Measurements from ENCODE around the gene HIPK1. TPM values are rescaled to one million over a fixed set of nuclear protein-coding genes. Genes with fewer than 3 reads are reported as not detected.
"Not testable (repeated sequence)": the region's sequence is repeated elsewhere in the genome, so short reads cannot be mapped to it uniquely, and the experiment has no call there.

The HIPK1 gene
- total and polyA plus RNA-seq, 4 experiments from 2014 or later: 4.4 to 110 (median 62.1) TPM

DNA sequence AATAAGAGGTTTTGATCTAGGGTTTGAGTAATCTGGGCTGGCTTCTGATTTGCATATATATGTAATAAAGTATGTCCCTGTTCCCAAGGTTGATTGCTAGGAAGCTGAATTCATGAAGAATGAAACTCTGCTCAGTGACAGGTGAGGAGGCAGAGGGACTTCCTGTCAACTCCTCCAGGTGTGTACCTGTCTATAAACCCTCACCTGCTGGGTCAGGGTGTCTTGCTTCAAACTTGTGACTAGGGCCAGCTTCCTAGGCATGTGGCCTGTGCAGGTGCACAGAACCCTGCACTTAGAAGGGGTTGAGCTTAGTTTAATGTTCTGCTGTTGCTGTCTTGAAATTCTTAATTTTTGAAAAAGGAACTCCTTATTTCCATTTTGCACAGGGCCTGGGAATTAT, 71.3 kb downstream of the HIPK1 start:
- Histone ChIP-seq H3K4me1 (ENCODE audit: insufficient read depth, low read length) (no peaks in the 10 kb centered on the region), H3K27ac (ENCODE audit: low read depth, low read length) (no peak overlapping the region), H3K27me3 (ENCODE audit: insufficient read depth, low read length) (no peaks in the 10 kb centered on the region), H3K36me3 (ENCODE audit: insufficient read depth, low read length) (no peaks in the 10 kb centered on the region), H3K9me3 (ENCODE audit: control insufficient read depth in 1 of 2, low read length in 2 of 2) (no peaks in the 10 kb centered on the region), H3K4me3 (ENCODE audit: low read length in 2 of 2) (no peak overlapping the region)
- Mint-ChIP-seq H3K4me3 (no peak overlapping the region), H3K4me1 (peaks cover 2 to 8% (median 5%) of the 10 kb centered on the region in 4 donors), H3K9me3 (peaks cover 0 to 13% (median 5%) of the 10 kb centered on the region in 8 donors), H3K27ac (no peak overlapping the region), H3K27me3 (peaks cover 0 to 8% of the 10 kb centered on the region in 2 donors), H3K36me3 (peaks cover 2 to 7% of the 10 kb centered on the region in 2 donors)
- intact Hi-C loops (cut with micrococcal nuclease): no loop called here
- POLR2A ChIA-PET (ENCODE audit: partially characterized antibody): no interaction called here
- CTCF ChIA-PET (ENCODE audit: partially characterized antibody): no interaction called here
- DNase-seq: no peak

DNA sequence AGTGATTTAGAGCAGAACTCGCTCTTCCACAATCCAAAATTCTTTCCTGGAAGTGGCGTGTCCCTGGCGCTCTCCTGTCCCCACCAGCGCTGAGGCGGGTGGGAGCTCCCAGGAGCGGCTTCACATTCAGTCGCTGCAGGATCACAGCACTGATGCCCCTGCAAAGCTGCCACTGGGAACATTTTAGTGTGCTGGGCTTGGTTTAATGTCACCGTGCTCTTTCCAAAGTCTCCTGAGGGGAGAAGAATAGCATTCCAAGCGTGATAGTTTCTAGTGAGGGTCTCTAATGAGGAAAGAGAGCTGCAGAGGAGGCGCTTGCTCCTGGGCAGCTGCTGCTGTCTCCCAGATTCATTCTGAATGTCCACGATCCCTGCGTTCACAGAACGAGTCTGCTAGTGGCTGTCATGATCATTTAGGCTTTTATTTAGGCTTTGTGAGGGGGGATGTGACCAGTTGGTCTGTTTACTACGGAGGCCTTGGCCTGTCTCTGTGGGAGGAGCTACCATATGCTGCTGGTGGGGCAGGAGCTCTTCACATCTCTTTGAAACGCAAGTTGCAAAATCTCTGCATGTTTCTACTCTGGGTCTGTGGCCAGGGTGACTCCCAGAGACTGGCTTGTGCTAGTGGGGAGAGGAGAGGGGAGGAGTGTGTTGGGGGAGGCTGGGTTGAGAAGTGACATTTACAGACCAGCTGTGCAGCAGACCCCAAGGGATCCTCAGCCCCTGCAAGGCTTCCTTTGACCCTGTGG, 73.5 kb downstream of the HIPK1 start:
- intact Hi-C loops (cut with micrococcal nuclease): no loop called here
- H3K4me1 Mint-ChIP-seq: peaks cover 2 to 8% (median 5%) of the 10 kb centered on the region in 4 donors
- Histone ChIP-seq H3K4me3 (ENCODE audit: low read length in 2 of 2) (no peak overlapping the region), H3K9me3 (ENCODE audit: control insufficient read depth in 1 of 2, low read length in 2 of 2) (no peaks in the 10 kb centered on the region), H3K36me3 (ENCODE audit: insufficient read depth, low read length) (no peaks in the 10 kb centered on the region), H3K27me3 (ENCODE audit: insufficient read depth, low read length) (no peaks in the 10 kb centered on the region), H3K4me1 (ENCODE audit: insufficient read depth, low read length) (no peaks in the 10 kb centered on the region), H3K27ac (ENCODE audit: low read depth, low read length) (no peak overlapping the region)
- POLR2A ChIA-PET (ENCODE audit: partially characterized antibody): no interaction called here
- peaks cover 0 to 8% of the 10 kb centered on the region in 2 donors for H3K27me3 Mint-ChIP-seq
- no peak overlapping the region for H3K27ac Mint-ChIP-seq
- H3K4me3 Mint-ChIP-seq: no peak overlapping the region
- DNase-seq: no peak
- H3K36me3 Mint-ChIP-seq: peaks cover 0 to 5% of the 10 kb centered on the region in 2 donors
- peaks cover 0 to 3% (median 0%) of the 10 kb centered on the region in 8 donors for H3K9me3 Mint-ChIP-seq
- CTCF ChIA-PET (ENCODE audit: partially characterized antibody): no interaction called here

DNA sequence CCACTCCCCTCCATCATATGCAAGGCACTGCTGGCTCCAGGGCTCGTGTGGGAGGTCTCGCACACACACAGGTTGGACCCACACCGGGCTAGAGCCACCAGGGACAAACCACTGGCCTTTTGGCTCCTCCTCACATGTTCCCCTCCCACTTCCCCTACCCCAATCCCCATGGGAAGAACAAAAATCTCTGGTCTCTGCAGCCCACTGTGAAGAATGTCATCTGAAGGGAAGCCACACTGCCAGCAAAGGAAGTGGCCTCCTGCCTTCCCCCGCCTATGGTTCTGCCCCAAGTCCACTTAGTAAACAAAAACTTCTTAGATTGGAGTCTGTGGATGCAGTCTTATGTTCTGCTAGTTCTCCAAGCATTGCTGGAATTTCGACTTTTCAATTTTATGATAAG, 74.3 kb downstream of the HIPK1 start:
- peaks cover 0 to 3% (median 0%) of the 10 kb centered on the region in 8 donors for H3K9me3 Mint-ChIP-seq
- ChIA-PET CTCF (ENCODE audit: partially characterized antibody) (no interaction called here), POLR2A (ENCODE audit: partially characterized antibody) (no interaction called here)
- Histone ChIP-seq H3K4me1 (ENCODE audit: insufficient read depth, low read length) (no peaks in the 10 kb centered on the region), H3K27ac (ENCODE audit: low read depth, low read length) (no peak overlapping the region), H3K36me3 (ENCODE audit: insufficient read depth, low read length) (no peaks in the 10 kb centered on the region), H3K4me3 (ENCODE audit: low read length in 2 of 2) (no peak overlapping the region), H3K9me3 (ENCODE audit: control insufficient read depth in 1 of 2, low read length in 2 of 2) (no peaks in the 10 kb centered on the region), H3K27me3 (ENCODE audit: insufficient read depth, low read length) (no peaks in the 10 kb centered on the region)
- peaks cover 0 to 4% (median 0%) of the 10 kb centered on the region in 4 donors for H3K4me1 Mint-ChIP-seq
- no peak for DNase-seq
- intact Hi-C loops (cut with micrococcal nuclease): no loop called here
- H3K36me3 Mint-ChIP-seq: peaks cover 0 to 5% of the 10 kb centered on the region in 2 donors
- H3K27ac Mint-ChIP-seq: no peak overlapping the region
- no peak overlapping the region for H3K4me3 Mint-ChIP-seq
- peaks cover 0 to 8% of the 10 kb centered on the region in 2 donors for H3K27me3 Mint-ChIP-seq

GRCh38 chr1:114006825-114007224, 77.7 kb downstream of the HIPK1 start:
- intact Hi-C loops (cut with micrococcal nuclease); H3K36me3 Mint-ChIP-seq; H3K4me3 Mint-ChIP-seq; H3K27me3 ChIP-seq (ENCODE audit: insufficient read depth, low read length); H3K4me3 ChIP-seq (ENCODE audit: low read length in 2 of 2); H3K4me1 ChIP-seq (ENCODE audit: insufficient read depth, low read length); H3K27ac ChIP-seq (ENCODE audit: low read depth, low read length); H3K9me3 Mint-ChIP-seq; H3K27ac Mint-ChIP-seq; H3K9me3 ChIP-seq (ENCODE audit: control insufficient read depth in 1 of 2, low read length in 2 of 2); H3K36me3 ChIP-seq (ENCODE audit: insufficient read depth, low read length); H3K4me1 Mint-ChIP-seq; CTCF ChIA-PET (ENCODE audit: partially characterized antibody); POLR2A ChIA-PET (ENCODE audit: partially characterized antibody); DNase-seq: not testable (repeated sequence)
- H3K27me3 Mint-ChIP-seq: peaks cover 4 to 11% of the 10 kb centered on the region in 2 donors

- Histone ChIP-seq H3K27me3 (ENCODE audit: insufficient read depth, low read length) (no peaks in the 10 kb centered on the region), H3K4me1 (ENCODE audit: insufficient read depth, low read length) (no peaks in the 10 kb centered on the region), H3K4me3 (ENCODE audit: low read length in 2 of 2) (no peak overlapping the region), H3K36me3 (ENCODE audit: insufficient read depth, low read length) (no peaks in the 10 kb centered on the region), H3K27ac (ENCODE audit: low read depth, low read length) (no peak overlapping the region), H3K9me3 (ENCODE audit: control insufficient read depth in 1 of 2, low read length in 2 of 2) (no peaks in the 10 kb centered on the region)
- no peak overlapping the region for H3K4me3 Mint-ChIP-seq
- H3K36me3 Mint-ChIP-seq: peaks cover 0 to 5% of the 10 kb centered on the region in 2 donors
- H3K9me3 Mint-ChIP-seq: peaks cover 0 to 3% (median 0%) of the 10 kb centered on the region in 8 donors
- H3K27me3 Mint-ChIP-seq: peaks cover 9% of the 10 kb centered on the region in 2 donors
- ChIA-PET POLR2A (ENCODE audit: partially characterized antibody) (no interaction called here), CTCF (ENCODE audit: partially characterized antibody) (no interaction called here)
- intact Hi-C loops (cut with micrococcal nuclease): no loop called here
- no peak overlapping the region for H3K27ac Mint-ChIP-seq
- no peak for DNase-seq
- no peaks in the 10 kb centered on the region for H3K4me1 Mint-ChIP-seq
Observed at GRCh38 chr1:114008480-114008941, 79.4 kb downstream of the HIPK1 start.

DNA sequence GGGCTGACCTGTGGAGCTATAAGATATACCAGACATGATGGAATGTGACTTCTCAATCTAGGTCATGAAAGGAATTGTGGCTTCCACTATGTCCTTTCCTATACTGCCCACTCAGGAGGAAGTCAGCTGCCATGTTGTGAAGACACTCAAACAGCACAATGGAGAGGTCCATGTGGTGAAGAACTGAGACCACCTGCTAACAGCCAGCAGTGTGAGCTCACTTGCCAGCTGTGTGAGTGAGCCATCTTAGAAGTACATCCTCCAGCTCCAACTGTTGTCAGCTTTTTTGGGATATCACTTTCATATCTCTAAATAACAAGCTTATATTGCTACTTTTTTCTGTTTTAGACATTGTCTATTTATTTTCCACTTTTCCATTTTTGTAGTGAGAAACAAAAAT, 79.9 kb downstream of the HIPK1 start:
- Mint-ChIP-seq H3K4me1 (no peaks in the 10 kb centered on the region), H3K4me3 (no peak overlapping the region), H3K9me3 (peaks cover 0 to 3% (median 0%) of the 10 kb centered on the region in 8 donors), H3K36me3 (peaks cover 0 to 5% of the 10 kb centered on the region in 2 donors), H3K27me3 (peaks cover 6 to 9% of the 10 kb centered on the region in 2 donors), H3K27ac (no peak overlapping the region)
- Histone ChIP-seq H3K9me3 (ENCODE audit: control insufficient read depth in 1 of 2, low read length in 2 of 2) (no peaks in the 10 kb centered on the region), H3K27ac (ENCODE audit: low read depth, low read length) (no peak overlapping the region), H3K27me3 (ENCODE audit: insufficient read depth, low read length) (no peaks in the 10 kb centered on the region), H3K4me3 (ENCODE audit: low read length in 2 of 2) (no peak overlapping the region), H3K4me1 (ENCODE audit: insufficient read depth, low read length) (no peaks in the 10 kb centered on the region), H3K36me3 (ENCODE audit: insufficient read depth, low read length) (no peaks in the 10 kb centered on the region)
- intact Hi-C loops (cut with micrococcal nuclease): no loop called here
- CTCF ChIA-PET (ENCODE audit: partially characterized antibody): no interaction called here
- DNase-seq: no peak
- POLR2A ChIA-PET (ENCODE audit: partially characterized antibody): no interaction called here

DNA sequence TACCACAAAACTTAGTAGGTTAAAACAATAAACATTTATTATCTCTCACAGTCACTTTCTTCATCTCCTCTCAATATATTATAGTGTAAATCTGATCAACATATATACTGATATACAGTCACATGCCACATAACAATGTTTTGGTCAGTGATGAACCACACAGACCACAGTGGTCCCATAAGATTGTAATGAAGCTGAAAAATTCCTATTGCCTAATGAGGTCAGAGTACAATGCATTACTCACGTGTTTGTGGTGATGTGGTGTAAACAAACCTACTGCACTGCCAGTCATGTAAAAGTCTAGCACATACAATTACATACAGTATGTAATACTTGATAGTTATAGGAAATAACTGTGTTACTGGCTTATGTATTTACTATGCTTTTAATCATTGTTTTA, 80.3 kb downstream of the HIPK1 start:
- Mint-ChIP-seq H3K9me3 (peaks cover 0 to 3% (median 0%) of the 10 kb centered on the region in 8 donors), H3K27me3 (peaks cover 4 to 9% of the 10 kb centered on the region in 2 donors), H3K27ac (peak overlapping the region in 1 of 7 donors; percentile 8), H3K4me3 (no peak overlapping the region), H3K4me1 (no peaks in the 10 kb centered on the region), H3K36me3 (peaks cover 0 to 3% of the 10 kb centered on the region in 2 donors)
- ChIA-PET POLR2A (ENCODE audit: partially characterized antibody) (no interaction called here), CTCF (ENCODE audit: partially characterized antibody) (no interaction called here)
- no peak for DNase-seq
- H3K4me1 ChIP-seq (ENCODE audit: insufficient read depth, low read length): no peaks in the 10 kb centered on the region
- no peaks in the 10 kb centered on the region for H3K27me3 ChIP-seq (ENCODE audit: insufficient read depth, low read length)
- H3K27ac ChIP-seq (ENCODE audit: low read depth, low read length): no peak overlapping the region
- H3K36me3 ChIP-seq (ENCODE audit: insufficient read depth, low read length): no peaks in the 10 kb centered on the region
- H3K9me3 ChIP-seq (ENCODE audit: control insufficient read depth in 1 of 2, low read length in 2 of 2): no peaks in the 10 kb centered on the region
- intact Hi-C loops (cut with micrococcal nuclease): no loop called here
- no peak overlapping the region for H3K4me3 ChIP-seq (ENCODE audit: low read length in 2 of 2)

Measured in CD4-positive, alpha-beta memory T cell (primary cell).